HG03103 (cell line): ENCODE results near the gene WLS.

Source experiments
- ATAC-seq: cut with Tn5 transposase; IDR thresholded peaks from one replicate; pipeline ENCODE4 v1.9.1; 2021; ENCODE audit warnings: low read depth; ENCODE audit not compliant: unreplicated experiment

The WLS gene

DNA sequence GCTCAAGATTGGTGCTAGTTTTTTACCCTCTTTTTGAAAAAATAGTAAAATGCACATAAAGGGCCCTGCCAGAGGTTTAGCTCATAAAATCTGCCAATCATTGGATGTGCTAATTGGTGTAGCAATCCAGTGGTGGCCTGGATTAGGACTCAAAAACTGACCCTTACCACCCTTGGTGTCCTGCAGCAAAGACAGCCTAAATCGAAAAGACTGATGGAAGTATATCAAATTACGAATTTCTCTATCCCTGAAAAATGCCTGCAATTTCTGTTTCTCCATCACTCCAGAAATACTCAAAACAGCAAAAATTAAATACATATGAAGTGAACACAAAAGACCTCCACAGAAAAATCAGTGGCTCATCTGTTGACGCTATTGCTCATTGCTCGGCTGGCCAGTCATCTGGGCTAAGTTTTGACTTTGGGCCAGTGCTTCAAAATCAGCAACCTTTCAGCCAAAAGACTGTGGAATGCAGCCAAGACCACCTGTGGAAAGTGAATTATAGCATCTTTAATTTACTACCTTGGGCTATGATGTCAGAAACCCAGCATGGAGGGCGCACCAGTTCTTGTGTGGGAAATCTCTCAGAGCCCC, 30.0 kb downstream of the WLS start:
- no peak for ATAC-seq

GRCh38 chr1:68201546-68202238, 30.6 kb downstream of the WLS start:
- no peak for ATAC-seq

DNA sequence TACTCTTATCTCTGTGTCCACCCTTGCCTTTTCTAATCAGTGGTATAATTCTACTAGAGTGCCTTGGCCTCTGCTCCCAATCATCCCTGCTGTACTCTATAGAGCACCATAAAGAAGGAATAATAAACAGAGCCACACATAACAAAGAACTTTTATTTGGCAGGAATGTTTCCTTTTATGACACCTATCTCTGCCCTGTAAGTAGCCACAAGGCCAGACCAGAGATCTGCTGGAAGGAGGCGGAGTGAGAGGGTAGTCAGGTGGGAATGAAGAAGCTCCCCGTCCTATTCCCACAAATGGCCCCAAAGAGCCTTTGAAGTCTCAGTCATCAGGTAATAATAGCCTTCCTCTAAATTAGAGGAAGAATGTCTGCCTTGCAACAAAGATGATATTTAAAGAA, 32.7 kb downstream of the WLS start:
- ATAC-seq = no peak

DNA sequence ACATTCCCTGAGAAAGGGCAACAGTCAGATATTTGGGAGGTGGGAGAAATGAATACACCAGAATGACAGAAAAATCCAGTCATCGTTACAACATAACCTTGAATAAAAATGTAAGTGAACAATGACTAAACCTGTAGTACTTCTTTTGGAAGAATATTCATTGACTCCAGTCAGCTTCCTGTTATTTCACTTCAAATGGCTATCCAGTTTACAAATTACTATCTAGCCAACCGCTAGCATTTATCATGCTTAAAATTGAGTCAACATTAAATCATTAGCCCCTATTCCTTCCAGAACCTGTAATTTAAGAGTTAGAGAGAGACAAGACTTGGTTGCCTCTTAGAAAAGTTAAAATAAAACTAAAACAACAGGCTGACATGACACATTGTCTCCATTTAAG, 33.6 kb downstream of the WLS start:
- ATAC-seq = no peak

DNA sequence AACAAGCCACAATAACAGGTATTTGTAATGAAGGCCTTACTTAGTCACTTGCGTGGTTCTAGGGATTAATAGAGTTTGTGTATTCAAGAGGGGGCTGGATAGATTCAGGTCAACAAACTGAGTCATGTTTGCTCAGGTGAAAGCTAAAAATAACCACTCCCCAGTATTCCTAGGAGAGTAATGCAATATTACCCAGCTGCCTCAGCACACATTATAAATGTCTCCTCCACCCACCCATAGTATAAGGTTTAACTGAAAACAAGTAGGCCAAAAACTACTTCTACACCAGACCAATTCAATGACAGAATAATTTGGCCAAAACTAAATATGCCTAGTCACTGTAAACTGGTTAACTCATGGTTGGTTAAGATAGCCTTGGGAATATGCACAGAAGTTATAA, 34.4 kb downstream of the WLS start:
- no peak for ATAC-seq

DNA sequence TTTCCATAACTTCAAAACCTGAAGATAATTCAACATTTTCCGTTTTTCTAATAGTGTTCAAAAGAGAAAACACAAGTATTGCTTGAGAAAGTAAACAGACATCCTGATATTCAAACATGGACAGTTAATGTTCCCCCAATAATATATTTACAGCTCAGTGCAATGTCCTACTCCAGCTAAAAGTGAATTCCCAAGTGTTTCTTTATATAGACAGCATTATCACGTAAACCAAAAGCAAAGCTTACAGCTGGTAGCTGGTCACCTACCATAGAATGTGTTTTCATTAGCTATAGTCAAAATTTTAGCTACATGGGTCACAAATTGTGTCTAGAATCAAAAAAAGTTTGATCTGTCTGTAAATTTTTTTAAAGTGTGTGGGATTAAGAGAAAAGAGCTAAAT, 34.9 kb downstream of the WLS start:
- no peak for ATAC-seq

GRCh38 chr1:68196676-68197075, 35.6 kb downstream of the WLS start:
- no peak for ATAC-seq

GRCh38 chr1:68191717-68192116, 40.6 kb downstream of the WLS start:
- ATAC-seq = no peak

- no peak for ATAC-seq
Measured at GRCh38 chr1:68188644-68189340, 43.5 kb downstream of the WLS start.

DNA sequence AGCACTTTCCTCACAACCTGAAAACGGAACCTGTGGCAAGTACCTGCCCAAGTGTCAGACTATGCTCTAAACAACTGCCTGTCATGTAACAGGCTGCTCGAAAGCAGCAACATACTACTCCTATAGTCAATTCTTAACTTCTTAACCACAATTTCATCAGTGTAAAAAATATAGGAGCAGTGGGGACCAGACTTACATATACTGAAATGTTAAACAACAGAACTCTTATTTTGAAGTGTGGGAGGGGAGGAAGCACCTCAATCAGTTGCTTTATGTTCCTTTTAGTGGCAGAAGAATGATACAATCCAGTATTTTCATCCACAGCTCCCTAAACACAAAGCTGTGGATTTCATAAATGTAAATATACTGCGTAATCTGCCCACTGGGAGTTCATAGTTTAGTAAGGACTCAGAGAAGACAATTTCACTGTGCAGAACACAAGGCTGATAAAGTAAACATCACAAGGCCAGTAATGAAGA, 44.2 kb downstream of the WLS start:
- no peak for ATAC-seq

GRCh38 chr1:68185743-68186142, 46.6 kb downstream of the WLS start:
- ATAC-seq = no peak

DNA sequence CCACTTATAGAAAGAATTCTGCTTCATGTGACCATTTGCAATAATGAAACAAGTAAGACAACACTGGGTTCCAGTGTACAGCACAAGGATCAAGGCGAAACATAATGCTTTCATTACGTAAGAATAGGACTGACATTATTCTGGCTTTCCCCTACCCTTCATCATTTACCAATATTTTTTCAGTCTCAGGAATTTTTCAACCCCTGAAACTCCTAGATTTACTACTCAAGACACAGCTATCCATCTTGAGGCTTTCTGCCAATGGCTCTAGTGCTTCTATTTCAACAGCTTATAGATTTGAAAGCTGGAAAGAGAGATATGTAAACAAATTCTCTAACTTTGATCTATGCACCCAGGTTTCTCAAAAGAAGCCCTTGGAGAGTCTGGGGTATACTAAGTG, 48.4 kb downstream of the WLS start:
- ATAC-seq = no peak

DNA sequence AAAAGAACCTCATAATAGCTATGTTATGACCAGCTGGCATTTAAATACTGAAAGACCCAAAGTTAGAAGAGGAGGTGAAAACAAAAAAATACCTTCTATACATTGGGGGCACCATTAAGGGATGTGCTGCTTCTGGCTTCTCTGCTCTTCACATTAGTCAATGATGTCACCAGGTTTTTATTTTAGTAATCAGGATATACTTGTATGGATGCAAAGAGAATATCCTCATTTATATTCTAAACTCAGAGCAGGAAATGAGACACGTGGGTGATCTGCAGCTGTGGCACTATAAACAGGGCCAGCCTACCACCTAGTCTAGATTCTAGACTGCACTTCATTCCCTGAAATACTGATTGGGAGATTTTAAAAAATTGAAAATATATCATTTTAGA, 51.2 kb downstream of the WLS start:
- ATAC-seq = no peak

- no peak for ATAC-seq
Measured at GRCh38 chr1:68180441-68181164, 51.7 kb downstream of the WLS start.

DNA sequence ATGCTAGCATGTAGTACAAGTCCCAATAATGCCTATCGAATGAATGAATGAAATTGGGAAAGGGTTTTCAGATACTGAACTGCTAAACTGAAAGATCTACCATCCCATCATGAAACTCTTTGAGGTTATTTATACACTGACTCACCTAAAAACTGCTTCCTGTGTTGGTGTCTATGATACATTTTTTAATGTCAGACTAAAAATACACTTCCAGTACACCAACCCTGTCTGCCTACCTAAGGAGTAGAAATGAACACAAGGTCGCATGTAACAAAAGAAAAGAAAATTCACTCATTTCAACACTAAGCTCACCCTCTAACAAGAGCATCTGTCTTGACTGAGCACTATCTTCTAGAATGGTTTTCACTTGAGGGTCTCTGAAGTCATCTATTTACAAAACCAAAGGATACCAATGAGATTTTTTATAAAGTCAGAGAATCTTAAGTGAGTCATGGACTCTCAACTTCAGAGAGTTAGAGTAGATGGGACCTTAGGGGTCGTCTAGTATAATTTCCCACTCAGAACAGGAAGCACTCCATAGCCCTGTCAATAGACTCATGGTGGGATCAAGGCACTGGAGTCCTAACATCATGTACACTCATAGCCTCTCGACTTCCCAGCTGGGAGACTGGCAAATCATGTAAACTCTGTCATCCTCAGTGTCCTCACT, 53.4 kb downstream of the WLS start:
- ATAC-seq = peak; percentile 50

- ATAC-seq = no peak
Measured at GRCh38 chr1:68175621-68176398, 56.5 kb downstream of the WLS start.

GRCh38 chr1:68174738-68175113, 57.6 kb downstream of the WLS start:
- ATAC-seq = no peak

DNA sequence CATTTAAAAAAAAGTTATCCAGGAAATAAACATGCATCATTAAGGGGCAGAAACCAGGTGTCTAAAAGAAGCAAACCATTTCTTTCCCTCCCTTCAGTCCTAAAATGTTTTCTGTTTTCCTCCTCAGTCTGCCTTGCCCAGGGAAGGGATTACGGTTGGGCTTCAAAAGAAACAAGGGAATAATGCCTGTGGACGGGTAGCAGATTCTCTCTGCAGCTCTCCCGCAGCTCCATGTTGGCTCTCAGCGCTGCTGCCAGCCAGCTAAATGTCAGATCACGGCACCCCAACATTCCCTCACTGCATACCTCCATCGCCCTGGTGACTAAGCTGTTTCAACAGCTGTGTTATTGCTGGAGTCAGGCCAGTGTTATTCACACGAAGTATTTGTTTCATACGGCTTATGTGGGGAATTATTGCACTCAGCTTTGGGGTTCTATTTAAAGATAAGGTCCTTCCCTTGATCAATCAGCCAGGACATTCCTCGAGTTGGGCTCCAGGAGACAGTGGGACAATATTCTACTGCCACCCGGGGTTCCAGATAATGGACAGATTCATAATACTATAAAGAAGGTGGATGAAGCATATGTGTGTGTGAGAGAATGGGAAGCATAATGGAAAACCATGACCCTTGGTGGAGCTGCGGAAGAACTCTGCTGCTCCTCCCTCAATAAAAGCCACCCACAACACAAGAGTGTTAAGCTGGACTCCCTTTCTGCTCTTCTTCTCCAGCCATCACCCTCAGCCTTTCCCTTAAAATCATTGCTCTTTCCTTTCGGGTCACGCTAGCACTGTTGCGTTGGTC, 58.2 kb downstream of the WLS start:
- no peak for ATAC-seq

- no peak for ATAC-seq
Measured at GRCh38 chr1:68173283-68173935, 58.9 kb downstream of the WLS start.
